ENCODE results near the gene NUP205. TPM values are rescaled to one million over a fixed set of nuclear protein-coding genes. Genes with fewer than 3 reads are reported as not detected.

Gene NUP205
- total and polyA plus RNA-seq, 2 of the 13 experiments (the other 11 are each of a cell fraction or from before 2014, with no cell fraction given) = 46.2 to 87.2 TPM

- Histone ChIP-seq H3K4me1 (ENCODE audit: insufficient read depth, low read length) (peaks cover 17% of the 10 kb centered on the region), H3K36me3 (replicated peaks in 1 of 2; ENCODE audit: control insufficient read depth in 1 of 2, insufficient read depth in 2 of 2, low read length in 2 of 2) (no peaks in the 10 kb centered on the region), H3K9me3 (ENCODE audit: low read length) (no peaks in the 10 kb centered on the region), H2AFZ (ENCODE audit: low read length) (no peak overlapping the region), H3K9ac (ENCODE audit: insufficient read depth, low read depth, low read length) (no peak overlapping the region), H3K79me2 (ENCODE audit: insufficient read depth, low read length) (no peaks in the 10 kb centered on the region), H3K4me2 (ENCODE audit: low read depth, low read length) (no peak overlapping the region), H4K20me1 (ENCODE audit: insufficient read depth, low read length) (no peaks in the 10 kb centered on the region), H3K27ac (ENCODE audit: extremely low read length, insufficient read depth, low read length) (no peak overlapping the region), H3K27me3 (ENCODE audit: control insufficient read depth in 1 of 2, insufficient read depth in 2 of 2, low read length in 2 of 2) (no peaks in the 10 kb centered on the region), H3K4me3 (replicated peaks in 1 of 3; ENCODE audit: insufficient read depth in 1 of 3, low read depth in 2 of 3, low read length in 3 of 3) (no peak overlapping the region)
- ChIA-PET POLR2A (no interaction called here), CTCF (ENCODE audit: low intra/inter-chr PET ratio, low total read pairs) (no interaction called here)
- ATAC-seq (peak; percentile 45), FAIRE-seq (no peak), DNase-seq (ENCODE audit: low spot score) (no peak)
- BruUV-seq (replicated peaks) = no TSS peak
- in situ Hi-C loops (cut with HindIII; ENCODE audit: extremely low pct_ligation_motif_present, low pct_unique_long_range_greater_than_20kb) = no loop called here
- peak; percentile 47; the same call in 1 of the 2 replicates for TF ChIP-seq HNF4A (CRISPR knock-in tag; IDR thresholded peaks at IDR 0.05)
- no peak for TF ChIP-seq ZNF143 (CRISPR knock-in tag; IDR thresholded peaks at IDR 0.05)
- WGBS (ENCODE audit: low lambda C conversion rate) = 27% methylated on average over 4 of the region's 4 CpGs
- intact Hi-C loops (cut with micrococcal nuclease; ENCODE audit: unreplicated experiment) = no loop called here
Observed at GRCh38 chr7:135525426-135525825, 32.3 kb upstream of the NUP205 start.

- intact Hi-C loops (cut with micrococcal nuclease; ENCODE audit: unreplicated experiment) = no loop called here
- no TSS peak for BruUV-seq (replicated peaks)
- CTCF ChIA-PET (ENCODE audit: low intra/inter-chr PET ratio, low total read pairs) = no interaction called here
Observed at GRCh38 chr7:135527025-135527424, 30.7 kb upstream of the NUP205 start.

GRCh38 chr7:135536150-135536549 lies 21.6 kb upstream of the NUP205 start:
- in situ Hi-C loops (cut with HindIII; ENCODE audit: extremely low pct_ligation_motif_present, low pct_unique_long_range_greater_than_20kb) = no loop called here
- TF ChIP-seq SAFB2 (CRISPR knock-in tag; IDR thresholded peaks at IDR 0.05; ENCODE audit: borderline replicate concordance, low read depth) (no peak), CEBPG (CRISPR knock-in tag; IDR thresholded peaks at IDR 0.05) (peak; percentile 55), ZNF768 (CRISPR knock-in tag; IDR thresholded peaks at IDR 0.05) (no peak), PHF21A (CRISPR knock-in tag; IDR thresholded peaks at IDR 0.05) (no peak), NAIF1 (CRISPR knock-in tag; IDR thresholded peaks at IDR 0.05; ENCODE audit: borderline replicate concordance) (no peak), ATF1 (CRISPR knock-in tag; IDR thresholded peaks at IDR 0.05) (no peak), PAXIP1 (CRISPR knock-in tag; conservative IDR thresholded peaks at IDR 0.05) (no peak), CEBPB (IDR thresholded peaks at IDR 0.05; ENCODE audit: borderline replicate concordance, low read depth, low read length) (peak; percentile 83)
- intact Hi-C loops (cut with micrococcal nuclease; ENCODE audit: unreplicated experiment) = no loop called here
- ChIA-PET POLR2A (no interaction called here), CTCF (ENCODE audit: low intra/inter-chr PET ratio, low total read pairs) (no interaction called here)
- H3K36me3 ChIP-seq (replicated peaks in 1 of 2; ENCODE audit: control insufficient read depth in 1 of 2, insufficient read depth in 2 of 2, low read length in 2 of 2) = no peaks in the 10 kb centered on the region
- no peak overlapping the region for H3K4me2 ChIP-seq (ENCODE audit: low read depth, low read length)
- no peak overlapping the region for H3K27ac ChIP-seq (ENCODE audit: extremely low read length, insufficient read depth, low read length)
- no peaks in the 10 kb centered on the region for H4K20me1 ChIP-seq (ENCODE audit: insufficient read depth, low read length)
- FAIRE-seq (no peak), DNase-seq (ENCODE audit: low spot score) (peak; percentile 37), ATAC-seq (no peak; the same call in 2 of the 3 replicates)
- H3K4me1 ChIP-seq (ENCODE audit: insufficient read depth, low read length) = 0 out of 2 replicates have a peak, but pooled peaks cover 9% of the 10 kb centered on the region
- no peak overlapping the region for H2AFZ ChIP-seq (ENCODE audit: low read length)
- no TSS peak for BruUV-seq (replicated peaks)
- no peak overlapping the region for H3K9ac ChIP-seq (ENCODE audit: insufficient read depth, low read depth, low read length)
- H3K27me3 ChIP-seq (ENCODE audit: control insufficient read depth in 1 of 2, insufficient read depth in 2 of 2, low read length in 2 of 2) = no peaks in the 10 kb centered on the region
- no peaks in the 10 kb centered on the region for H3K79me2 ChIP-seq (ENCODE audit: insufficient read depth, low read length)
- H3K4me3 ChIP-seq (replicated peaks in 1 of 3; ENCODE audit: insufficient read depth in 1 of 3, low read depth in 2 of 3, low read length in 3 of 3) = no peak overlapping the region
- H3K9me3 ChIP-seq (ENCODE audit: low read length) = no peaks in the 10 kb centered on the region
- 3% methylated on average over 7 of the region's 7 CpGs for WGBS (ENCODE audit: low lambda C conversion rate)

More at GRCh38 chr7:135527025-135527424, 30.7 kb upstream of the NUP205 start:
- FAIRE-seq (no peak), ATAC-seq (no peak), DNase-seq (ENCODE audit: low spot score) (no peak)
- H3K36me3 ChIP-seq (replicated peaks in 1 of 2; ENCODE audit: control insufficient read depth in 1 of 2, insufficient read depth in 2 of 2, low read length in 2 of 2) = no peaks in the 10 kb centered on the region
- H3K79me2 ChIP-seq (ENCODE audit: insufficient read depth, low read length) = no peaks in the 10 kb centered on the region
- no peak overlapping the region for H3K4me2 ChIP-seq (ENCODE audit: low read depth, low read length)
- POLR2A ChIA-PET = no interaction called here
- no peak overlapping the region for H3K27ac ChIP-seq (ENCODE audit: extremely low read length, insufficient read depth, low read length)
- in situ Hi-C loops (cut with HindIII; ENCODE audit: extremely low pct_ligation_motif_present, low pct_unique_long_range_greater_than_20kb) = no loop called here
- no peak overlapping the region for H3K9ac ChIP-seq (ENCODE audit: insufficient read depth, low read depth, low read length)
- WGBS (ENCODE audit: low lambda C conversion rate) = 48% methylated on average over 3 of the region's 3 CpGs
- no peaks in the 10 kb centered on the region for H4K20me1 ChIP-seq (ENCODE audit: insufficient read depth, low read length)
- H2AFZ ChIP-seq (ENCODE audit: low read length) = no peak overlapping the region
- H3K27me3 ChIP-seq (ENCODE audit: control insufficient read depth in 1 of 2, insufficient read depth in 2 of 2, low read length in 2 of 2) = no peaks in the 10 kb centered on the region
- TF ChIP-seq SAP130 (CRISPR knock-in tag; IDR thresholded peaks at IDR 0.05; ENCODE audit: low read depth) = no peak
- H3K9me3 ChIP-seq (ENCODE audit: low read length) = no peaks in the 10 kb centered on the region
- H3K4me1 ChIP-seq (ENCODE audit: insufficient read depth, low read length) = 0 out of 2 replicates have a peak, but pooled peaks cover 7% of the 10 kb centered on the region
- no peak overlapping the region for H3K4me3 ChIP-seq (replicated peaks in 1 of 3; ENCODE audit: insufficient read depth in 1 of 3, low read depth in 2 of 3, low read length in 3 of 3)

All from HepG2 (cell line).